Measurements from ENCODE around the gene CCDC88C.

- TF ChIP-seq, protein P1, sequence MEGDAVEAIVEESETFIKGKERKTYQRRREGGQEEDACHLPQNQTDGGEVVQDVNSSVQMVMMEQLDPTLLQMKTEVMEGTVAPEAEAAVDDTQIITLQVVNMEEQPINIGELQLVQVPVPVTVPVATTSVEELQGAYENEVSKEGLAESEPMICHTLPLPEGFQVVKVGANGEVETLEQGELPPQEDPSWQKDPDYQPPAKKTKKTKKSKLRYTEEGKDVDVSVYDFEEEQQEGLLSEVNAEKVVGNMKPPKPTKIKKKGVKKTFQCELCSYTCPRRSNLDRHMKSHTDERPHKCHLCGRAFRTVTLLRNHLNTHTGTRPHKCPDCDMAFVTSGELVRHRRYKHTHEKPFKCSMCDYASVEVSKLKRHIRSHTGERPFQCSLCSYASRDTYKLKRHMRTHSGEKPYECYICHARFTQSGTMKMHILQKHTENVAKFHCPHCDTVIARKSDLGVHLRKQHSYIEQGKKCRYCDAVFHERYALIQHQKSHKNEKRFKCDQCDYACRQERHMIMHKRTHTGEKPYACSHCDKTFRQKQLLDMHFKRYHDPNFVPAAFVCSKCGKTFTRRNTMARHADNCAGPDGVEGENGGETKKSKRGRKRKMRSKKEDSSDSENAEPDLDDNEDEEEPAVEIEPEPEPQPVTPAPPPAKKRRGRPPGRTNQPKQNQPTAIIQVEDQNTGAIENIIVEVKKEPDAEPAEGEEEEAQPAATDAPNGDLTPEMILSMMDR (optimal IDR thresholded peaks at IDR 0.05 in 1 of 3, IDR thresholded peaks at IDR 0.05 in 1 of 3, conservative IDR thresholded peaks at IDR 0.05 in 1 of 3; ENCODE audit: extremely low read depth in 1 of 3, insufficient read depth in 2 of 3, low read length in 3 of 3) = no peak
- no peak for TF ChIP-seq EZH2 (IDR thresholded peaks at IDR 0.05; ENCODE audit: low read length)
Measured at GRCh38 chr14:91339076-91339475, 78.5 kb downstream of the CCDC88C start.

All from keratinocyte (primary cell).